Liver (tissue), 9 donors: ENCODE data around the gene AMN1. TPM values are rescaled to one million over a fixed set of nuclear protein-coding genes. Genes with fewer than 3 reads are reported as not detected.

Source experiments
- DNase-seq: peaks from one replicate; pipeline ENCODE4 v3.0.0-alpha.2; 2017; ENCODE audit warnings: low spot score
- H3K27ac ChIP-seq, 2 donors: one replicate each; pipeline ENCODE4 v1.7.0; 2013; ENCODE audit warnings: inconsistent platforms in 2 of 2, low read length in 2 of 2, control low read depth in 1 of 2, low read depth in 1 of 2, mild to moderate bottlenecking in 1 of 2
- H3K27me3 ChIP-seq, 4 donors: one replicate each; pipeline versions ENCODE4 v1.6.1 to v1.7.0; 2013; ENCODE audit warnings: low read length in 3 of 4, inconsistent platforms in 1 of 4, mild to moderate bottlenecking in 1 of 4, moderate library complexity in 1 of 4; ENCODE audit not compliant: control insufficient read depth in 4 of 4, insufficient read depth in 4 of 4
- H3K36me3 ChIP-seq, 4 donors: one replicate each; pipeline versions ENCODE4 v1.6.1 to v1.7.0; 2013; ENCODE audit warnings: low read length in 3 of 4, mild to moderate bottlenecking in 3 of 4, low read depth in 1 of 4, moderate library complexity in 1 of 4; ENCODE audit not compliant: control insufficient read depth in 4 of 4, insufficient read depth in 3 of 4
- H3K4me1 ChIP-seq, 4 donors: one replicate each; pipeline versions ENCODE4 v1.6.1 to v1.7.0; 2013; ENCODE audit warnings: low read length in 3 of 4, mild to moderate bottlenecking in 3 of 4, moderate library complexity in 1 of 4; ENCODE audit not compliant: control insufficient read depth in 4 of 4, insufficient read depth in 4 of 4
- H3K4me3 ChIP-seq, 3 donors: one replicate each; pipeline versions ENCODE4 v1.6.1 to v1.7.0; 2013; ENCODE audit warnings: low read length in 3 of 3, control low read depth in 1 of 3, low read depth in 1 of 3, mild to moderate bottlenecking in 1 of 3
- H3K9ac ChIP-seq, 2 donors: one replicate each; pipeline ENCODE4 v1.7.0; 2013; ENCODE audit warnings: low read length in 2 of 2, mild to moderate bottlenecking in 2 of 2, moderate library complexity in 2 of 2, control low read depth in 1 of 2, low read depth in 1 of 2
- H3K9me3 ChIP-seq, 4 donors: one replicate each; pipeline versions ENCODE4 v1.6.1 to v1.7.0; 2013; ENCODE audit warnings: low read length in 3 of 4; ENCODE audit not compliant: control insufficient read depth in 4 of 4
- CTCF ChIP-seq: fragments of 150-350 bp; IDR thresholded peaks from 2 replicates; pipeline ENCODE4 v1.5.1; 2017; ENCODE audit warnings: improper control_type of control experiment, low read depth, low read length; ENCODE audit not compliant: missing input control
- EGR1 ChIP-seq, 2 donors: IDR thresholded peaks; 2 replicates each; pipeline ENCODE4 v1.6.1; 2016 to 2018; ENCODE audit warnings: antibody characterized with exemption in 2 of 2, low read depth in 2 of 2
- FOXA1 ChIP-seq: IDR thresholded peaks from 2 replicates; pipeline ENCODE4 v1.6.1; 2016; ENCODE audit warnings: antibody characterized with exemption
- FOXA2 ChIP-seq: IDR thresholded peaks from 2 replicates; pipeline ENCODE4 v1.6.1; 2016; ENCODE audit warnings: antibody characterized with exemption
- GABPA ChIP-seq, 2 donors: IDR thresholded peaks in 1 of 2; conservative IDR thresholded peaks in 1 of 2; 2 replicates each; pipeline ENCODE4 v1.6.1; 2016; ENCODE audit warnings: antibody characterized with exemption in 2 of 2, mild to moderate bottlenecking in 1 of 2, moderate library complexity in 1 of 2
- HNF4A ChIP-seq, 2 donors: conservative IDR thresholded peaks; 2 replicates each; pipeline ENCODE4 v1.6.1; 2016; ENCODE audit warnings: antibody characterized with exemption in 2 of 2, mild to moderate bottlenecking in 2 of 2
- HNF4G ChIP-seq: IDR thresholded peaks from 2 replicates; pipeline ENCODE4 v1.6.1; 2016; ENCODE audit warnings: antibody characterized with exemption
- JUND ChIP-seq, 2 donors: IDR thresholded peaks; 2 replicates each; pipeline ENCODE4 v1.6.1; 2016; ENCODE audit warnings: antibody characterized with exemption in 2 of 2
- RAD21 ChIP-seq, 2 donors: IDR thresholded peaks; 2 replicates each; pipeline ENCODE4 v1.6.1; 2016; ENCODE audit warnings: antibody characterized with exemption in 2 of 2, mild to moderate bottlenecking in 2 of 2
- REST ChIP-seq: IDR thresholded peaks from 2 replicates; pipeline ENCODE4 v1.6.1; 2016; ENCODE audit warnings: antibody characterized with exemption, mild to moderate bottlenecking
- RXRA ChIP-seq, 2 donors: IDR thresholded peaks; 2 replicates each; pipeline ENCODE4 v1.6.1; 2017 to 2018; ENCODE audit warnings: antibody characterized with exemption in 2 of 2, mild to moderate bottlenecking in 1 of 2
- SP1 ChIP-seq: IDR thresholded peaks from 2 replicates; pipeline ENCODE4 v1.6.1; 2018; ENCODE audit warnings: antibody characterized with exemption, mild to moderate bottlenecking
- TAF1 ChIP-seq: conservative IDR thresholded peaks from 2 replicates; pipeline ENCODE4 v1.6.1; 2016; ENCODE audit warnings: antibody characterized with exemption, mild to moderate bottlenecking
- ZBTB33 ChIP-seq: IDR thresholded peaks from 2 replicates; pipeline ENCODE4 v1.6.1; 2016; ENCODE audit warnings: antibody characterized with exemption
- WGBS: extraction: QIAGEN DNeasy Blood & Tissue Kit; methylation state at CpG from one replicate; pipeline ENCODE4 v1.1.7; 2013; 5-methylcytosine and 5-hydroxymethylcytosine counted together
- polyA plus RNA-seq, 2 donors: library from polyadenylated mRNA; stranded (reverse) in 1 of 2; unstranded in 1 of 2; fragments of 200-250 nt in 1 of 2; fragments of >200 nt in 1 of 2; fragmentation: Nextera tagmentation in 1 of 2; extraction: Ambion mirVana in 1 of 2; gene quantifications; one replicate each; pipeline versions ENCODE4 v1.2.1 to v1.2.3, GENCODE V29; 2013 to 2015
- total RNA-seq, 2 donors: library from RNA; depleted of rRNA; stranded (reverse); fragments of >200 nt; gene quantifications; one replicate each; pipeline ENCODE4 v1.2.3, GENCODE V29; 2014
- donor health status: healthy.
- donor health status: healthy.
- donor health status: healthy.
- donor health status: healthy.
- donor health status: healthy.

AMN1 gene
- total and polyA plus RNA-seq, 4 donors = 1.9 to 5.2 (median 3.7) TPM

- H3K4me3 ChIP-seq = no peak overlapping the region
- WGBS = 89% methylated on average over 2 of the region's 2 CpGs
These were observed 4.3 kb downstream of the AMN1 start for GRCh38 chr12:31724557-31724956.

More at GRCh38 chr12:31724557-31724956, 4.3 kb downstream of the AMN1 start:
- no peak for DNase-seq
- no peak overlapping the region for H3K9ac ChIP-seq
- TF ChIP-seq HNF4A (conservative IDR thresholded peaks at IDR 0.05) (no peak), RAD21 (IDR thresholded peaks at IDR 0.05) (peak in 1 of 2 donors; percentile 8), TAF1 (no peak), ZBTB33 (peak; percentile 2), JUND (IDR thresholded peaks at IDR 0.05) (no peak), HNF4G (no peak), GABPA (IDR thresholded peaks at IDR 0.05 in 1 of 2, conservative IDR thresholded peaks at IDR 0.05 in 1 of 2) (no peak), CTCF (no peak), FOXA2 (no peak), FOXA1 (no peak), REST (no peak), EGR1 (IDR thresholded peaks at IDR 0.05; ENCODE audit: low read depth in 2 of 2) (no peak), SP1 (no peak), RXRA (IDR thresholded peaks at IDR 0.05) (no peak)
- peaks cover 0 to 15% (median 10%) of the 10 kb centered on the region in 4 donors for H3K4me1 ChIP-seq
- H3K27me3 ChIP-seq = no peaks in the 10 kb centered on the region
- H3K9me3 ChIP-seq = no peaks in the 10 kb centered on the region
- no peaks in the 10 kb centered on the region for H3K36me3 ChIP-seq
- H3K27ac ChIP-seq = peak overlapping the region; percentile 17 to 71
